GM18867 (cell line): ENCODE data around the gene PHF20.
"Not testable (repeated sequence)": the region's sequence is repeated elsewhere in the genome, so short reads cannot be mapped to it uniquely, and the experiment has no call there.

Experiments
- ATAC-seq: cut with Tn5 transposase; IDR thresholded peaks from one replicate; pipeline ENCODE4 v1.9.1; 2021; ENCODE audit warnings: mild to moderate bottlenecking, moderate library complexity; ENCODE audit not compliant: unreplicated experiment

The PHF20 gene

DNA sequence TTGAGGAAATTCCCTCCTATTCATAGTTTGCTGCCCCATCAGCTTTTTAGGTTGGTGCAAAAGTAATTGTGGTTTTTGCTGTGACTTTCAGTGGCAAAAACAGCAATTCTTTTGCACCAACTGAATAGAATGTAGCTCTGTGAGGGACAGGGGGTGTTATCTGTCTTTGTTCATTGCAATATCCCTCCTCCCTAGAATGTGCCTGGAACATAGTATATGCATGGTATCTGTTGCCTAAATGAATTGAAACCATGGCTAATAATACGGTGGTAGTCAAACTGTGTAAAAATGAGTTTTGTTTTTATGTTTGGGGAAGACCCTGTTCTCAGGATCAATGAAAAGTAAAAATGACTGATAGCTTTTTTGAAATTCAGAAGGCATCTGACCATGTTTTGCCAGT is 137.4 kb downstream of the PHF20 start:
- no peak for ATAC-seq

DNA sequence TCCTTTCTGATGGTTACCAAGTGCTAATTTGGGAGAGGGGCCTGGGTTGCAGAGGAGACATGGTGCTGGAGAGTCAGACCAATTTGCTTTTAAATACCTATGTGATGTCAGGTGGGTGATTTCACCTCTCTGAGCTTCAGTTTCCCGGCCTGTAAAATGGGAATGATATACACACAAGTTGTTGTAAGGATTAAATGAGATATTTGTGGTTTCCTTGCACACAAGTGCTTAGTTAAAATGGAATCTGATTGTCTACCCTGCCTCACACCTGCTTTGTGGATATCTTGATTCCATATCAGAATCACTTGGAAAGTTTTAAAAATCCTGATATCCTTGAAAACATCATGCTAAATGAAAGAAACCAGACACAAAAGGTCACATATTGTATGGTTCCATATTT is 138.0 kb downstream of the PHF20 start:
- no peak for ATAC-seq

DNA sequence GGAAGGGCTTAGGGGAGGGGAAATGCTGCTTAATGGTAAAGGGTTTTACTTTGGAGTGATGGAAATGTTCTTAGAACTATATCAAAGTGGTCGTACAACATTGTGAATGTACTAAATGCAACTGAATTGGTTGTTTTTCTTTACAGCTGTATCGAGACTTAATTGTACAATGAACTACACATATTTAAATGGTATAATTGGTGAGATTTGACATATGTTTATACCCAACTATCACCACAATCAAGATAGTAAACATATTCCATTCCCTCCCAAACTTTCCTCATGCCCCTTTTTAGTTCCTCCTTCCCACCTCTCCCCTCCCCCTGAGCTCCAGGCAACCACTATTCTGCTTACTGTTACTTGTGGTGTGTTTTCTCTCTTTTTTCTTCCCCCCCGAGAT is 138.4 kb downstream of the PHF20 start:
- ATAC-seq: no peak

DNA sequence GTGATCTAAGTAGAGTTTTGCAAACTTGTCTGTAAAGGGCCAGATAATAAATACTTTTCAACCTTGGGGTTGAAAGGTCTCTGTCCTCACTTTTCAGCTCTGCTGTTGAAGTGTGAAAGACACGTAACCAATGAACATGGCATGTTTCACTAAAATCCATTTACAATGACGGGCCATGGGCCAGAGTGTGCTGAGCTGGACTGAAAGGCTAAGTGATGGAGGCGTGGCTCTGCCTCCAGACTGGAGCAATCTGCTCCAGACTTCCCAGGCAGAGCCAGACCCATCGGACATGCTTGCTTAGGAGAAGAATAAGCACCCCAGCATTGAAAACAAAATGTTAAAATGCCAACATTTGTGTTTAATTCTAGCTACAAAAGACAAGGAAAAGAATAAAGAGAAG is 141.1 kb downstream of the PHF20 start:
- ATAC-seq: no peak

- ATAC-seq: no peak
Measured at GRCh38 chr20:35917077-35917476, 145.3 kb downstream of the PHF20 start.

GRCh38 chr20:35918021-35918420 is 146.2 kb downstream of the PHF20 start:
- no peak for ATAC-seq

DNA sequence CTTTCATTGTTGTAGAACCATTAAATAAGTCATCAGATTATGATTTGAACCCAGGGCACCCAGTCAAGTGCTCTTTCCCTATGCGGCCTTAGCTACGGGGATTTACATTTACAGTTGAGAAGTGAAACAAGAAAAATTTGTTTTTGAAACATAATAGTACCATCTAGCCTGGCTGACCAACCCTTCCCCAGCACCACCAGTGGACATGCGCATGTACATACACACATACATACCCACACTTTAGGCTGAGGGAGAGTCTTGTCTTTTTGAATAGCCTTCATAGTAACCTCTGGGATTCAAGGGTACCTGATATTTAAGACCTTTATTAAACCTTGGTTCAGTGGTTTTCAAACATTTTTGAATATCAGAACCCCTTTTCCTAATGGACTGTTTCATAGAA is 148.7 kb downstream of the PHF20 start:
- ATAC-seq: no peak

DNA sequence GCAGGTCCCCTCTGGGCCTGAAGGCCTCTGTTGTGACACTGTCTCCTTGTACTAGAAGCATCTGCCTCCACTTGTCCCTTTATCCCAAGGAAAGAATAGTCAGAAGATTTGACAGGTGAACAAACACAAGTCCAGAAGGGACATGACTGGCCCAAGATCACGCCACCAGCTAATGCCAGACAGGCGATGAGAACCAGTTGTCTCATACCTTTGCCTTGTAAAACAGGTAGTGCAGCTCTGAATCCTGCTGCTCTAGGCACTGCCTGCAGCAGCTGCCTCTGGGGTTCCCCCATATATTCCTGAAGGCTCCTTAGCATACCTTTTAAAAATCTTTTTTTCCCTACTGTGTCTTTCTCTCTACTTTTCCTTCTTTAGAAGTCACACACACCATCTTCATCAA is 157.5 kb downstream of the PHF20 start:
- ATAC-seq: no peak

DNA sequence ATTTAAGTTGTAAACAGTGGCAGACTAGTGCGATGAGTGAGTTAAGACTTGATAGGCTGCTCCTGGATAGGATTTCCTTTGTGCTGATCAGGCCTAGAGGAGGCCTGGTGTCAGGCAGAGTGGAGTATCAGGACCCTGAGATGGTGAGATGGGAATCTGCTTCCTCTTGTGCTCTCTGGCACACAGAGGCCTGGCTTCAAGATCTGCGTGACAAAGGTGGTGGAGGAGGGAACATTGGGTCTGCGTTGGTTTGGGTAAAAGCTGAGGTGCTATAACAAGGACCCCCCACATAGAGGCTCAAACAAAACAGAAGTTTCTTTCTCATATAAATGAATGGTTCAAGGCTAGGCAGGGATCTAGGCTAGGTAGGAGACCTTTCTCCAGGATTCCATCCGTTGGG is 162.2 kb downstream of the PHF20 start:
- no peak for ATAC-seq

GRCh38 chr20:35939264-35939663 is 167.4 kb downstream of the PHF20 start:
- ATAC-seq: no peak

GRCh38 chr20:35941620-35942019 is 169.8 kb downstream of the PHF20 start:
- no peak for ATAC-seq

DNA sequence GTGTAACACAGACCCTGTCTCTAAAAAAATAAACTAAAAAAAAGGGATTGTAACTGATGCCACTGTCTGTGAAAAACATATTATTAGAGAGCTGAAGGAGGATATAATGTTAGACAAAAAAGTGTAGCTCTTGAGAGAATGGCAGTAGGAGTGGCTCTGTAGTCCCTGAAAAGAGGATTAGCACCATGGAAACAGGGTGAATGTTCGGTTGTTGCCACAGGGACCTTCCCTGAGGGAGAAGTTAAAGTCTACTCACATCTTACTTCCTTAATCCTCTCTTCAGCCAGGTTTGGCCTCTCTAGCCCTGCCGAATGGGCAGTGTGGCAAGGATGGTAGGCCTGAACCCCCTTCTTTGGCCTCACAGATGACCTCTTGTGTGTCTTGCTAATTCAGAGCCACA is 170.4 kb downstream of the PHF20 start:
- no peak for ATAC-seq

DNA sequence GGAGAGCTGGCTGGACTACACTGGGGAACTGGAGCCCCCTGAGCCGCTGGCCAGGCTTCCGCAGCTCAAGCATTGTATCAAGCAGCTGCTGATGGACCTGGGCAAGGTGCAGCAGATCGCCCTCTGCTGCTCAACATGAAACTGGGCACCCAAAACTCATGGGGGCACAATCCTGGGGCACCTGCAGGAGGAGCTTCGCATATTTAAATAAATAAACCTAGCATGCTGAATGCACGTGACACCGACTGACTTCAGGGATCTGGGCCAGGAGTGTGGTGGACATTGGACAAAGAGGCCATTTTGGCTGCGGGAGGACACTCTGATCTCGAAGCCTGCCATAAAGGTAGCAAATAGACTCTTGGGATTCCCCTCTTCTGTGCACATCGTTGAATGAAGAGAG is 175.7 kb downstream of the PHF20 start:
- ATAC-seq: no peak

DNA sequence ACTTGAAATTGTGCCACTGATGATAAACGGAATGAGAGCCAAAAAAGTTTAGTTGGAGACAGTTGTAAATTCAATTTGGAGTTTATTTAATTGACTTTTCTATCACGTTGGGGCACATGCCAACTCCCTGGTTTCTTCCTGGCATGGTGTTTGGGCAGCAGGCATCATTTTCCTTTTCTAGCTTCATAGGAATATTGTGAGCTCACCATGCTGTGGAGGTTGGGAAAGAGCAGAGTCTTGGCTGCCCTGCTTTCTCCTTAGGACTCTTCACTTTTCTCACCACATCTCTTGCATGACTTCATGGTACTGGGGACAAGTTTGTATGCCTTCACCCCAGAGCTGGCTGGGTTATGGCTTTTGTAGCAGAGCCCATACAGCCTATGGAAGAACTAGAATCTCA is 176.1 kb downstream of the PHF20 start:
- no peak for ATAC-seq

GRCh38 chr20:35950093-35950492 is 178.3 kb downstream of the PHF20 start:
- no peak for ATAC-seq

DNA sequence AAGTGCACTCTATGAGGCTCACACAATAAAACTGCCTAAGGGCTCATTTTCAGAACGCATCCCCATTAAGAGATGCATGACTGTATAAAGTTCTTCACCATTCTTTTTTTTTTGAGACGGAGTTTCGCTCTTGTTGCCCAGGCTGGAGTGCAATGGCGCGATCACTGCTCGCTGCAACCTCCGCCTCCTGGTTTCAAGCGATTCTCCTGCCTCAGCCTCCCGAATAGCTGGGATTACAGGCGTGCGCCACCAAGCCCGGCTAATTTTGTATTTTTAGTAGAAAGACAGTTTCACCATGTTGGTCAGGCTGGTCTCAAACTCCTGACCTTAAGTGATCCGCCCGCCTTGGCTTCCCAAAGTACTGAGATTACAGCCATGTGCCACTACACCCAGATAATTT is 180.3 kb downstream of the PHF20 start:
- ATAC-seq: not testable (repeated sequence)

DNA sequence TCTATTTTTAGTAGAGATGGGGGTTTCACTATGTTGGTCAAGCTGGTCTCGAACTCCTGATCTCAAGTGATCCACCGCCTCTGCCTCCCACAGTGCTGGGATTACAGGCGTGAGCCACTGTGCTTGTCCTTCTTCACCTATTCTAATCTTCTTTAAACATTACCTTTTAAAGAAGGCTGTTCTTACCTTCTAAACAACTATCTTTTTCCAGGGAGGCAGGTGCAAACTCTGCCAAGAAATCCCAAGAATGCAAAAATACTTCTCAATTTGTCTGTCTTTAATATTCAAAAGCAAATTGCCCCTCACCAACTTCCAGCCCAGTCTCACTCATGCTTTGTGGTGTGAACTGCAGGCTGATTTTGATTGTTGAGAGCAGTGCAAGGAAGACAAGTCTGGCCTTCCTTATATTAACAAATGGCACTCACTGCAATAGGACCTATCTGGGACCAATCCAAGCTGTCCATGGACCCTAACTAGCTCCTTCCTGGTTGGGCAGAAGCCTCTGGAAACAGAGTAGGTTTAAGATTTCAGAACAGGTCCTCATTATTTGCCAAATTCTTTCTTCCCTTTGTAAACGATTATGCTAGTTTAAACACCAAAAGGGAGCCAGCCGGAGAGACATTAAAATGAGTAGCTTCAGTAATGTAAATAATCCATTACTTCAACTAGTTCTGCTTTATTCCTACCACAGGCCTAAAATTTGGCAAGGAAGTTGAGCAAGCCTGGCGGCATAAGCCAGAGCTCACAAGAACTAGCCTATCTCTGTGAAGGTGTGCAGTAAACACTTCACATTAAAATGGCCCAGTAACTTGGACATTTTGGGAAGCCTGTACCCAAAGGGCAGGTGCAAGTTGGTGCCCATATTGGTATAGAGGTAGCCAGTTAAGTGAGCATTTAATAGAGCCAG is 180.9 kb downstream of the PHF20 start:
- no peak for ATAC-seq

DNA sequence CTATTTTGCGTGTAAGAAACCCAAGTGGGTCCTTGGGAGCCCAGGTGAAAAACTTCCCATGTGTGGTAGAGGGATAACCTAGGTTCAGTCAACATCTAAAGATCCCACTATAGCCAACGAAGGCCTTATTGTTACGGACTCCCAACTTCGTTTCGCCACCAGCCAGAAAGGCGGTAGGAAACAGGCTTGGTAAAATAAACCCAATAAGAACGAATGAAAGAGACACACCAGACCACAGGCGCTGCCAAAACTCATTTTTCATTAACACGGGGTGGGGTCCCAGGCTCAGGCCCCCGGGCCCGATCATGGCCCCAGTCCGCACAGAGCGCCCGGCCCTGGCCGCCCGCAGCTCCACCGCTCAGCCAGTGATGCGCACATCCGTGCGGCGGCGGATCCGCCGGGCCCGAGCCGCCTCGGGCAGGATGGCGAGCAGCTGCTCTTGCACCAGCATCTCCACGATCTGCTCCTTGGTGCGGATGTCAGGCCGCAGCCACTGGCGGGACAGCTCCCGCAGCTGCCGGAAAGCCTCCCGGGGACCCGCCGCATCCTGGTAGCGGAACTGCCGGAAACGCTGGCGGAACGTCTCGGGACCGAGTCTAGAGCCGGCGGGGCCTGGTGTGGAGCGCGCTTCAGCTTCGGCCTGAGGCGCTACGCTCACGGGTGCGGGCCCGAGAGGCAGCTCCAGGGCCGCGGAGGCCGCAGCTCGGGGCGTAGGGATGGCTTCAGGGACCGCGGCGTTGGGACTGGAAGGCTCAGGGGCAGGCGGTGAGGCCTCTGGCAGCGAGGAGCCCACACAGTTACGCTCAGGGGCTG is 181.8 kb downstream of the PHF20 start:
- peak; percentile 19 for ATAC-seq

DNA sequence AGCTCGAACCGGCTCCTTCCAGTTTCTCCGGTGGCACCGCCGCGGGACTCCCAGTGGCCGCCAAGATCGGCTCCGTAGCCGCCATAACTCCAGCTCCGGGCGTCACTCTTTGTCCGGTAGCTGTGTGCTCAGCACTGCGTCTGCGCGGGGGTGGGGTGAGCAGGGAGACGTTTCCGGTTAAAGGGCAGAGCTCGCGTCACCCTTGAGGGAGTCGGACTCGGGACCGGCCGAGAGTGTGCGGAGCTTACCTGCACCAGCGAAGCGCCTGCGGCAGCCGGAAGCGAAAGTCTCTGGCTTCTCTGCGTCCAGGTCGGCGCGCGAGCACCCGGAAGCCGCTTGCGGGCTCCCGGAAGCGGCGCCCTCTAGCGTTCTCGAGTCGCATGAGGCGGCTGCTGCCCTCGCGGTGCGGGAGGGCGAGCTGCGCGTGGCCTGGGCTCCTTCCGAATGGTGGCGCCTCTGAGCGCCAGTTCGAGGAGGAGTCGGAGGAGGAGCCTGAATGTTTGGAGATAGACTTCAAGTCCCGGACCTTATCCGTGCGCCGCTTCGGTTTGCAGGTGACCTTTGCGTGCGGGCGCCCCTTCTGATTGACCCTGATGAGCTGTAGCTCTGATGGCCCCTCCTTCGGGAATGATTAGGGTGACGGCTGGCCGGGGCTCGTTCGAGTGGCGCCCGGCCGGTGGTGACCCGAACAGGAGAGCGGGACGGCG is 182.5 kb downstream of the PHF20 start, which contains the start of gene SCAND1:
Gene SCAND1 (minus strand): TSS at position 303 of the 707 bp plus-strand sequence. CDS start 218 bp downstream, at position 85.
- peak; percentile 86 for ATAC-seq

DNA sequence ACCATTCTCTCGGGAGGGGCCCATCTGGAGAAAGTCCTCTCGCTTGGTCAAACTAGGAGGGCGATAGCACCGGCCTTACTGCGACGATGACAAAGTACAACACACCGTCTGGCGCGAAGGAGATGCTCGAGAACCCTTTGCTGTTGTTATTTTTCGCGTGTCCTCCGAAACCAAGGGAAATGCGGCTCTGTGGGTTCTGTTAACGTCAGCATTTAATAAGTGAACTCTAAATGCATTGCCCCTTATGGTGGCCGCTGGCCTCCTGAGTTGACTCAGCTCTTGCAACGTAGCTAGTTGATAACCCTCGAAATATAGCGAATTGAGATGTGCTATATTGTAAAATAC is 183.1 kb downstream of the PHF20 start:
- ATAC-seq: no peak

GRCh38 chr20:35956616-35957015 is 184.8 kb downstream of the PHF20 start:
- ATAC-seq: no peak
